GM18858 (cell line): Measurements from ENCODE around the gene SERPINA7.
"Not testable (repeated sequence)": the region's sequence is repeated elsewhere in the genome, so short reads cannot be mapped to it uniquely, and the experiment has no call there.

ENCODE experiments used
- ATAC-seq: cut with Tn5 transposase; IDR thresholded peaks from one replicate; pipeline ENCODE4 v1.9.1; 2021; ENCODE audit not compliant: unreplicated experiment

The SERPINA7 gene

GRCh38 chrX:106038625-106039024, at the start of gene SERPINA7:
SERPINA7 (minus strand) TSS chrX:106038727; CDS start chrX:106037058, 1,669 bp downstream.
- no peak for ATAC-seq

GRCh38 chrX:106069048-106069447, 30.5 kb upstream of the SERPINA7 start:
- no peak for ATAC-seq

GRCh38 chrX:106050054-106050453, 11.5 kb upstream of the SERPINA7 start:
- no peak for ATAC-seq

GRCh38 chrX:106042296-106042695, 3.8 kb upstream of the SERPINA7 start:
- no peak for ATAC-seq

GRCh38 chrX:106040861-106041260, 2.3 kb upstream of the SERPINA7 start:
- no peak for ATAC-seq

- ATAC-seq: no peak
These were observed 1.4 kb upstream of the SERPINA7 start for GRCh38 chrX:106039920-106040319.

- ATAC-seq: no peak
These were observed 573 bp downstream of the SERPINA7 start for GRCh38 chrX:106037835-106038473.

- ATAC-seq: no peak
These were observed 1.8 kb downstream of the SERPINA7 start for GRCh38 chrX:106036716-106037115.

GRCh38 chrX:106035064-106035463, 3.5 kb downstream of the SERPINA7 start:
- ATAC-seq: no peak

- ATAC-seq: no peak
These were observed 14.6 kb downstream of the SERPINA7 start for GRCh38 chrX:106023947-106024346.

- ATAC-seq: no peak
These were observed 16.3 kb downstream of the SERPINA7 start for GRCh38 chrX:106022238-106022637.

- no peak for ATAC-seq
These were observed 24.3 kb downstream of the SERPINA7 start for GRCh38 chrX:106014119-106014775.

GRCh38 chrX:106009145-106009544, 29.4 kb downstream of the SERPINA7 start:
- no peak for ATAC-seq

- no peak for ATAC-seq
These were observed 30.7 kb downstream of the SERPINA7 start for GRCh38 chrX:106007815-106008214.

GRCh38 chrX:106005684-106006083, 32.8 kb downstream of the SERPINA7 start:
- ATAC-seq: no peak

GRCh38 chrX:106000609-106001008, 37.9 kb downstream of the SERPINA7 start:
- ATAC-seq: not testable (repeated sequence)

- ATAC-seq: no peak
These were observed 38.3 kb downstream of the SERPINA7 start for GRCh38 chrX:106000203-106000602.

- ATAC-seq: no peak
These were observed 39.2 kb downstream of the SERPINA7 start for GRCh38 chrX:105999294-105999693.

- ATAC-seq: not testable (repeated sequence)
These were observed 50.0 kb downstream of the SERPINA7 start for GRCh38 chrX:105988487-105988886.
